ENCODE measurements around the gene NINJ2.

The NINJ2 gene

GRCh38 chr12:662566-663292 lies 516 bp downstream of the NINJ2 start:
- Histone ChIP-seq H4K8ac (ENCODE audit: low read depth, low read length) (no peak overlapping the region), H3K79me2 (ENCODE audit: control insufficient read depth, insufficient read depth, low read length) (no peaks in the 10 kb centered on the region), H3K9ac (ENCODE audit: low read length) (no peak overlapping the region), H2BK120ac (ENCODE audit: low read depth, low read length) (no peak overlapping the region), H4K5ac (ENCODE audit: low read length) (no peak overlapping the region), H3K4me3 (ENCODE audit: low read length) (no peak overlapping the region), H3K79me1 (ENCODE audit: low read length) (no peaks in the 10 kb centered on the region), H3K27me3 (ENCODE audit: insufficient read depth, low read length, poor library complexity) (no peaks in the 10 kb centered on the region), H3K27ac (ENCODE audit: low read depth, low read length) (no peak overlapping the region), H3K56ac (ENCODE audit: low read length) (no peak overlapping the region), H3K4me2 (ENCODE audit: low read length) (no peak overlapping the region), H2AK5ac (ENCODE audit: low read length) (no peak overlapping the region), H3K18ac (ENCODE audit: low read length) (no peak overlapping the region), H3K4me1 (ENCODE audit: control insufficient read depth, low read depth, low read length) (no peaks in the 10 kb centered on the region), H2BK15ac (replicated peaks; ENCODE audit: low read depth) (no peak overlapping the region), H2BK5ac (ENCODE audit: low read length) (no peak overlapping the region), H3K23ac (ENCODE audit: low read length) (no peak overlapping the region), H3K36me3 (ENCODE audit: control insufficient read depth, insufficient read depth, low read length) (no peaks in the 10 kb centered on the region), H3K4ac (ENCODE audit: low read depth, low read length) (no peak overlapping the region)
- no peak for DNase-seq
- WGBS (ENCODE audit: extremely low coverage, insufficient coverage, low lambda C conversion rate) = no CpG with 5 or more reads among the region's 8 CpGs

GRCh38 chr12:661720-662486 lies 1.3 kb downstream of the NINJ2 start:
- H4K5ac ChIP-seq (ENCODE audit: low read length) = no peak overlapping the region
- H3K23ac ChIP-seq (ENCODE audit: low read length) = no peak overlapping the region
- no peak overlapping the region for H2BK120ac ChIP-seq (ENCODE audit: low read depth, low read length)
- H3K4me1 ChIP-seq (ENCODE audit: control insufficient read depth, low read depth, low read length) = no peaks in the 10 kb centered on the region
- no peaks in the 10 kb centered on the region for H3K27me3 ChIP-seq (ENCODE audit: insufficient read depth, low read length, poor library complexity)
- H3K4ac ChIP-seq (ENCODE audit: low read depth, low read length) = no peak overlapping the region
- H3K79me2 ChIP-seq (ENCODE audit: control insufficient read depth, insufficient read depth, low read length) = no peaks in the 10 kb centered on the region
- WGBS (ENCODE audit: extremely low coverage, insufficient coverage, low lambda C conversion rate) = no CpG with 5 or more reads among the region's 11 CpGs
- no peak overlapping the region for H2BK15ac ChIP-seq (replicated peaks; ENCODE audit: low read depth)
- no peaks in the 10 kb centered on the region for H3K36me3 ChIP-seq (ENCODE audit: control insufficient read depth, insufficient read depth, low read length)
- no peak for DNase-seq
- H3K56ac ChIP-seq (ENCODE audit: low read length) = no peak overlapping the region
- no peak overlapping the region for H3K27ac ChIP-seq (ENCODE audit: low read depth, low read length)
- H2AK5ac ChIP-seq (ENCODE audit: low read length) = no peak overlapping the region
- H3K9ac ChIP-seq (ENCODE audit: low read length) = no peak overlapping the region
- no peak overlapping the region for H2BK5ac ChIP-seq (ENCODE audit: low read length)
- H3K18ac ChIP-seq (ENCODE audit: low read length) = no peak overlapping the region
- no peak overlapping the region for H3K4me2 ChIP-seq (ENCODE audit: low read length)
- H3K79me1 ChIP-seq (ENCODE audit: low read length) = no peaks in the 10 kb centered on the region
- H4K8ac ChIP-seq (ENCODE audit: low read depth, low read length) = no peak overlapping the region
- no peak overlapping the region for H3K4me3 ChIP-seq (ENCODE audit: low read length)

- no peaks in the 10 kb centered on the region for H3K79me1 ChIP-seq (ENCODE audit: low read length)
- no CpG with 5 or more reads among the region's 5 CpGs for WGBS (ENCODE audit: extremely low coverage, insufficient coverage, low lambda C conversion rate)
- no peak overlapping the region for H3K18ac ChIP-seq (ENCODE audit: low read length)
- no peak overlapping the region for H3K4me3 ChIP-seq (ENCODE audit: low read length)
- no peak overlapping the region for H2BK120ac ChIP-seq (ENCODE audit: low read depth, low read length)
- H3K23ac ChIP-seq (ENCODE audit: low read length) = no peak overlapping the region
- H4K8ac ChIP-seq (ENCODE audit: low read depth, low read length) = no peak overlapping the region
- H3K79me2 ChIP-seq (ENCODE audit: control insufficient read depth, insufficient read depth, low read length) = no peaks in the 10 kb centered on the region
- no peak overlapping the region for H2BK5ac ChIP-seq (ENCODE audit: low read length)
- H3K56ac ChIP-seq (ENCODE audit: low read length) = no peak overlapping the region
- H2AK5ac ChIP-seq (ENCODE audit: low read length) = no peak overlapping the region
- no peaks in the 10 kb centered on the region for H3K4me1 ChIP-seq (ENCODE audit: control insufficient read depth, low read depth, low read length)
- H4K5ac ChIP-seq (ENCODE audit: low read length) = no peak overlapping the region
- H3K36me3 ChIP-seq (ENCODE audit: control insufficient read depth, insufficient read depth, low read length) = no peaks in the 10 kb centered on the region
- no peak overlapping the region for H3K4ac ChIP-seq (ENCODE audit: low read depth, low read length)
- no peaks in the 10 kb centered on the region for H3K27me3 ChIP-seq (ENCODE audit: insufficient read depth, low read length, poor library complexity)
- H3K4me2 ChIP-seq (ENCODE audit: low read length) = no peak overlapping the region
- no peak for DNase-seq
- H2BK15ac ChIP-seq (replicated peaks; ENCODE audit: low read depth) = no peak overlapping the region
- H3K9ac ChIP-seq (ENCODE audit: low read length) = no peak overlapping the region
- H3K27ac ChIP-seq (ENCODE audit: low read depth, low read length) = no peak overlapping the region
Observed at GRCh38 chr12:659090-659683, 4.1 kb downstream of the NINJ2 start.

GRCh38 chr12:650983-651382 lies 12.3 kb downstream of the NINJ2 start:
- H3K27me3 ChIP-seq (ENCODE audit: insufficient read depth, low read length, poor library complexity) = no peaks in the 10 kb centered on the region
- H2BK15ac ChIP-seq (replicated peaks; ENCODE audit: low read depth) = no peak overlapping the region
- no peak overlapping the region for H3K23ac ChIP-seq (ENCODE audit: low read length)
- no CpG with 5 or more reads among the region's 3 CpGs for WGBS (ENCODE audit: extremely low coverage, insufficient coverage, low lambda C conversion rate)
- no peak overlapping the region for H3K4me2 ChIP-seq (ENCODE audit: low read length)
- no peak for DNase-seq
- H2BK5ac ChIP-seq (ENCODE audit: low read length) = no peak overlapping the region
- H3K56ac ChIP-seq (ENCODE audit: low read length) = no peak overlapping the region
- no peak overlapping the region for H4K8ac ChIP-seq (ENCODE audit: low read depth, low read length)
- no peaks in the 10 kb centered on the region for H3K79me2 ChIP-seq (ENCODE audit: control insufficient read depth, insufficient read depth, low read length)
- H3K79me1 ChIP-seq (ENCODE audit: low read length) = no peaks in the 10 kb centered on the region
- H3K4me3 ChIP-seq (ENCODE audit: low read length) = no peak overlapping the region
- H2BK120ac ChIP-seq (ENCODE audit: low read depth, low read length) = no peak overlapping the region
- no peak overlapping the region for H4K5ac ChIP-seq (ENCODE audit: low read length)
- H3K9ac ChIP-seq (ENCODE audit: low read length) = no peak overlapping the region
- H3K4me1 ChIP-seq (ENCODE audit: control insufficient read depth, low read depth, low read length) = no peaks in the 10 kb centered on the region
- no peak overlapping the region for H3K18ac ChIP-seq (ENCODE audit: low read length)
- no peak overlapping the region for H3K27ac ChIP-seq (ENCODE audit: low read depth, low read length)
- H2AK5ac ChIP-seq (ENCODE audit: low read length) = no peak overlapping the region
- no peak overlapping the region for H3K4ac ChIP-seq (ENCODE audit: low read depth, low read length)
- no peaks in the 10 kb centered on the region for H3K36me3 ChIP-seq (ENCODE audit: control insufficient read depth, insufficient read depth, low read length)

- no peak overlapping the region for H4K5ac ChIP-seq (ENCODE audit: low read length)
- H3K27ac ChIP-seq (ENCODE audit: low read depth, low read length) = no peak overlapping the region
- no peak overlapping the region for H3K56ac ChIP-seq (ENCODE audit: low read length)
- H2AK5ac ChIP-seq (ENCODE audit: low read length) = no peak overlapping the region
- H3K4ac ChIP-seq (ENCODE audit: low read depth, low read length) = no peak overlapping the region
- no peak overlapping the region for H3K23ac ChIP-seq (ENCODE audit: low read length)
- H2BK120ac ChIP-seq (ENCODE audit: low read depth, low read length) = no peak overlapping the region
- H3K79me1 ChIP-seq (ENCODE audit: low read length) = no peaks in the 10 kb centered on the region
- no peaks in the 10 kb centered on the region for H3K27me3 ChIP-seq (ENCODE audit: insufficient read depth, low read length, poor library complexity)
- no peak for DNase-seq
- no peak overlapping the region for H3K18ac ChIP-seq (ENCODE audit: low read length)
- H3K4me3 ChIP-seq (ENCODE audit: low read length) = no peak overlapping the region
- H3K36me3 ChIP-seq (ENCODE audit: control insufficient read depth, insufficient read depth, low read length) = no peaks in the 10 kb centered on the region
- H2BK5ac ChIP-seq (ENCODE audit: low read length) = no peak overlapping the region
- H3K4me1 ChIP-seq (ENCODE audit: control insufficient read depth, low read depth, low read length) = no peaks in the 10 kb centered on the region
- H4K8ac ChIP-seq (ENCODE audit: low read depth, low read length) = no peak overlapping the region
- no peaks in the 10 kb centered on the region for H3K79me2 ChIP-seq (ENCODE audit: control insufficient read depth, insufficient read depth, low read length)
- WGBS (ENCODE audit: extremely low coverage, insufficient coverage, low lambda C conversion rate) = no CpG with 5 or more reads among the region's 7 CpGs
- no peak overlapping the region for H2BK15ac ChIP-seq (replicated peaks; ENCODE audit: low read depth)
- H3K9ac ChIP-seq (ENCODE audit: low read length) = no peak overlapping the region
- H3K4me2 ChIP-seq (ENCODE audit: low read length) = no peak overlapping the region
Observed at GRCh38 chr12:647385-648085, 15.7 kb downstream of the NINJ2 start.
